GM12878 (cell line): ENCODE results near the gene ABT1. TPM values are rescaled to one million over a fixed set of nuclear protein-coding genes. Genes with fewer than 3 reads are reported as not detected.

ENCODE experiments used
- IKZF1 ChIP-seq: fragments of 450-650 bp; conservative IDR thresholded peaks from 2 replicates; pipeline ENCODE4 v1.6.1; 2017; ENCODE audit warnings: antibody characterized with exemption, mild to moderate bottlenecking
- MYC ChIP-seq: IDR thresholded peaks from 2 replicates; pipeline ENCODE4 v1.6.1; 2011; ENCODE audit warnings: mild to moderate bottlenecking, low read length, moderate library complexity, inconsistent platforms; ENCODE audit not compliant: insufficient read depth, insufficient replicate concordance, insufficient read length, severe bottlenecking
- REST ChIP-seq: IDR thresholded peaks from 2 replicates; pipeline ENCODE4 v1.6.1; 2012; ENCODE audit warnings: mild to moderate bottlenecking, low read depth, low read length
- SMAD1 ChIP-seq: fragments of 450-650 bp; IDR thresholded peaks from 2 replicates; pipeline ENCODE4 v1.6.1; 2018; ENCODE audit warnings: mild to moderate bottlenecking, low read depth; ENCODE audit not compliant: partially characterized antibody
- STAT3 ChIP-seq: IDR thresholded peaks from 2 replicates; pipeline ENCODE4 v1.6.1; 2011; ENCODE audit warnings: low read depth, low read length, improper control_type of control experiment
- SUPT20H ChIP-seq: IDR thresholded peaks from 2 replicates; pipeline ENCODE4 v1.6.1; 2011; ENCODE audit warnings: low read depth, mild to moderate bottlenecking, low read length, moderate library complexity, borderline replicate concordance; ENCODE audit not compliant: control insufficient read depth
- ZZZ3 ChIP-seq: IDR thresholded peaks from 2 replicates; pipeline ENCODE4 v1.6.1; 2011; ENCODE audit warnings: low read depth; ENCODE audit not compliant: control insufficient read depth, insufficient read length
- polyA plus RNA-seq, 11 experiments: library from polyadenylated mRNA; depleted of rRNA in 4 of 11; unstranded in 6 of 11; stranded (reverse) in 5 of 11; fragments of >200 nt; fragmentation: Nextera tagmentation in 4 of 11; fragmentation: Illumina TruSeq in 1 of 11; extraction: Ambion mirVana in 4 of 11; extraction: Trizol in 1 of 11; gene quantifications; 1 replicate in 1 of 11; 2 replicates in 10 of 11; pipeline versions ENCODE4 v1.2.1 to v1.2.3, GENCODE V29; 2011 to 2016; ENCODE audit warnings: inconsistent platforms in 2 of 11, missing spikeins in 2 of 11, low read depth in 1 of 11
- total RNA-seq, 4 experiments: library from RNA; depleted of rRNA in 3 of 4; stranded (reverse); fragments of >200 nt in 3 of 4; fragmentation: Illumina TruSeq in 1 of 4; extraction: Trizol in 1 of 4; gene quantifications; 2 replicates each; pipeline versions ENCODE4 v1.2.1 to v1.2.3, GENCODE V29; 2013 to 2021
- TF ChIP-seq, protein P1 (sequence below): fragments of 450-650 bp; IDR thresholded peaks from 2 replicates; pipeline ENCODE4 v1.6.1; 2017; ENCODE audit warnings: mild to moderate bottlenecking, low read depth, inconsistent platforms; ENCODE audit not compliant: poor library complexity, severe bottlenecking

ABT1 gene
- total and polyA plus RNA-seq, 10 of the 15 experiments (the other 5 are each of a cell fraction or from before 2014, with no cell fraction given): 8.4 to 43.5 (median 28.2) TPM

DNA sequence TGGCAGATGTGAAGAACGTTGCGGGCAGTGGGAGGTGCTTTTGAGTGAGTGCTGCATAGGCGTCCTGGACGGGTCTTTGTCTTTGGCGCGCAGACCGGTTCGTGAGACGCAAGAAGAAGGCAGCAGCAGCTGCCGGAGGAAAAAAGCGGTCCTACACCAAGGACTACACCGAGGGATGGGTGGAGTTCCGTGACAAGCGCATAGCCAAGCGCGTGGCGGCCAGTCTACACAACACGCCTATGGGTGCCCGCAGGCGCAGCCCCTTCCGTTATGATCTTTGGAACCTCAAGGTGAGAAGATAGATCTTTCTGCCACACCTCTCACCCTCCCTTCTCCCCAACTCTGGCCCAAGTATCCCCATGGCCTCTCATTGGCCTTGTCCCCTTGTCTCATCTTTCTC lies 1.1 kb downstream of the ABT1 start (continued):
- no peak for TF ChIP-seq REST
- no peak for TF ChIP-seq IKZF1
- TF ChIP-seq, protein P1, sequence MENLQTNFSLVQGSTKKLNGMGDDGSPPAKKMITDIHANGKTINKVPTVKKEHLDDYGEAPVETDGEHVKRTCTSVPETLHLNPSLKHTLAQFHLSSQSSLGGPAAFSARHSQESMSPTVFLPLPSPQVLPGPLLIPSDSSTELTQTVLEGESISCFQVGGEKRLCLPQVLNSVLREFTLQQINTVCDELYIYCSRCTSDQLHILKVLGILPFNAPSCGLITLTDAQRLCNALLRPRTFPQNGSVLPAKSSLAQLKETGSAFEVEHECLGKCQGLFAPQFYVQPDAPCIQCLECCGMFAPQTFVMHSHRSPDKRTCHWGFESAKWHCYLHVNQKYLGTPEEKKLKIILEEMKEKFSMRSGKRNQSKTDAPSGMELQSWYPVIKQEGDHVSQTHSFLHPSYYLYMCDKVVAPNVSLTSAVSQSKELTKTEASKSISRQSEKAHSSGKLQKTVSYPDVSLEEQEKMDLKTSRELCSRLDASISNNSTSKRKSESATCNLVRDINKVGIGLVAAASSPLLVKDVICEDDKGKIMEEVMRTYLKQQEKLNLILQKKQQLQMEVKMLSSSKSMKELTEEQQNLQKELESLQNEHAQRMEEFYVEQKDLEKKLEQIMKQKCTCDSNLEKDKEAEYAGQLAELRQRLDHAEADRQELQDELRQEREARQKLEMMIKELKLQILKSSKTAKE: no peak
- TF ChIP-seq SMAD1: no peak
- no peak for TF ChIP-seq MYC
- TF ChIP-seq ZZZ3: no peak
- no peak for TF ChIP-seq SUPT20H
- TF ChIP-seq STAT3: no peak
